Fibroblast of the aortic adventitia (primary cell): ENCODE measurements around the gene CHP1. TPM values are rescaled to one million over a fixed set of nuclear protein-coding genes. Genes with fewer than 3 reads are reported as not detected.

ENCODE experiments used
- DNase-seq: peaks from one replicate; pipeline ENCODE4 v3.0.0-alpha.2; 2010; ENCODE audit warnings: low read depth
- H3K4me3 ChIP-seq: 2 replicates; pipeline ENCODE4 v1.5.1; 2011; ENCODE audit warnings: low read depth, mild to moderate bottlenecking, control low read depth, low read length, moderate library complexity
- CTCF ChIP-seq: IDR thresholded peaks from 2 replicates; pipeline ENCODE4 v1.5.1; 2011; ENCODE audit warnings: mild to moderate bottlenecking, low read length, control low read depth, inconsistent platforms; ENCODE audit not compliant: insufficient read depth
- total RNA-seq: library from RNA; depleted of rRNA; stranded (reverse); fragments of >200 nt; gene quantifications from 2 replicates; pipeline ENCODE4 v1.2.3, GENCODE V29; 2012; ENCODE audit warnings: low replicate concordance

CHP1 gene
- total RNA-seq, 1 donor, result 120 TPM

- TF ChIP-seq CTCF, result no peak
- DNase-seq, result no peak
- no peak overlapping the region for H3K4me3 ChIP-seq
These were observed 92.5 kb downstream of the CHP1 start for GRCh38 chr15:41323611-41324010.

GRCh38 chr15:41331281-41331680 is 100.2 kb downstream of the CHP1 start:
- H3K4me3 ChIP-seq, result no peak overlapping the region
- TF ChIP-seq CTCF, result no peak
- DNase-seq, result no peak

Other genes starting within 250 kb of the CHP1 start
- gene INO80, start 115.0 kb upstream of the CHP1 start, total RNA-seq, result 20.0 and 24.9 TPM in 2 replicates
- gene EXD1, start 511 bp upstream of the CHP1 start, total RNA-seq, result not detected in 2 replicates
- gene OIP5, start 101.3 kb downstream of the CHP1 start, total RNA-seq, result 0.25 and 9.0 TPM in 2 replicates
- 21.3 and 85.8 TPM in 2 replicates for gene NUSAP1, start 101.6 kb downstream of the CHP1 start, total RNA-seq
- 22.1 and 23.9 TPM in 2 replicates for gene NDUFAF1, start 171.2 kb downstream of the CHP1 start, total RNA-seq
- gene RTF1, start 185.8 kb downstream of the CHP1 start, total RNA-seq, result 29.5 and 29.6 TPM in 2 replicates